GM18873 (cell line): ENCODE data around the gene RGMB.
A peak's percentile ranks its signal among the peaks of the same experiment; 100 is the strongest.

Experiments used
- ATAC-seq: cut with Tn5 transposase; IDR thresholded peaks from one replicate; pipeline ENCODE4 v1.9.1; 2021; ENCODE audit warnings: mild to moderate bottlenecking, moderate library complexity, moderate number of reproducible peaks; ENCODE audit not compliant: unreplicated experiment, low FRiP score

The RGMB gene

DNA sequence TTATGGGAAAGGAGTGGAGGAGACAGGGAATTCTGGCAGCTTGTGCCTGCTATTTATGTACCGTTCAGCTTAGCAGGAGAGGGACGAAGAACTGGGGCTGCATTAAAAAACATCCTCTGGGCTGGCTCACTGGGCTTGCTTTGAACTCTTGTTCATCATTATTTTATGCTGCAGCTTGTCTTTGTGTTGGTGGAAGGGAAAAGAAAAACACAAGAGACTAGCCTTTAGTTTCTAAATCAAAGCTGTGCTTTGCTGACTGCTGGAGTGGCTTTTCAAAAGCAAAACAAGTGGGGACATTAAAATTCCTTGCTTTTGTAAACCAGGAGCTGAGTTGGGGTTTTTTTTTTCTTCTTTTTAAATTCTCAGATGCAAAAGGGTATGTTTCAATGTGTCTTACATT lies 5.9 kb upstream of the RGMB start:
- no peak for ATAC-seq

DNA sequence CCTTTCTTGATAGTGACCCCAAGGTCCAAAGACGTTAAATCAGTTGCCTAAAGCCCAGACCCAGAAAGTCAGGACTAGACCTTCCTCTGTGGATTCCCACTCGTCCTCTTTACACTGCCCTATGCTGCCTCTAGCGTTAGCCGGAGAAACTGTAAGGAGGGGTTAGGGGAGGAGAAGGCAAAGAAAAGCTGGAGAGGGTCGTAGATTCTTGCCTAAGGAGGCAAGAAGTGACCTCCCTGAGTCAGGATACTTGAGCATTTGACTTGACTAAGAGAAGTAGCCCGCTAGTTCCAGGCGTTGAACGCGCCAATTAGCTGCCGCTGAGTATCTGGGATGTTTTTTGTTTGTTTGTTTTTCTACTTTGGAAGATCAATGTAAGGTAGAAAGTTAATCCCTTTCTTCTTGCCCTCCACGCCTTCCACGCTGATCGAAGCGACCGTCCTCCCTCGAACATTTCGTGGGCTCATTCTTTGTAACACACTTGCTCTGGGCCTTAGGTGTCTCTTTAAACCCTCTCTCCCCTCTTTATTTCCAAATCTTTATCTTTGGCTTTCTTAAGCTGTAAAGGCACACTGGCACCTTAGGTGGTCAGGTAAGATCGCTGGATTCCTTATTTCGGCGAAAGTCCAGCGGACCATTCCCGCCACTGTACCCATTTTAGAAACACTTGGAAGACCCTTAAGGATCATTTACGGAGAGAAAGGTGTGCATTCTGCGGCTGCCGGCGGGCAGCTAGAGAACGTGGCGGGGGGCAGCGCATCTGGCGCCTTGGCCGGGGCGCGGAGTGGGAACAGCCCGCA lies 5.1 kb upstream of the RGMB start:
- peak; percentile 35 for ATAC-seq

DNA sequence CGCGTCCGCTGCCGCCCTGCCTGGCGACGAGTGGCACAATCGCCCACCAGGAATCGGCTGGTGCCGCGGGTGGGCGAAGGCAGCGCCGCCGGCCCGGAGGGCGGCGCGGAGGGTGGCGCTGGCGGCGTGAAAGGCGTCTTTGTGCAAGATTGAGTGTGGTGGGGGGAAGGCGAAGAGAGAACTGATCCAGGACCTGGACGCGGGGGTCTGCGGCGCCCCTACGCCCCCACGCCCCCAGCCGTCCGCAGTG lies 4.6 kb upstream of the RGMB start:
- ATAC-seq, result no peak

DNA sequence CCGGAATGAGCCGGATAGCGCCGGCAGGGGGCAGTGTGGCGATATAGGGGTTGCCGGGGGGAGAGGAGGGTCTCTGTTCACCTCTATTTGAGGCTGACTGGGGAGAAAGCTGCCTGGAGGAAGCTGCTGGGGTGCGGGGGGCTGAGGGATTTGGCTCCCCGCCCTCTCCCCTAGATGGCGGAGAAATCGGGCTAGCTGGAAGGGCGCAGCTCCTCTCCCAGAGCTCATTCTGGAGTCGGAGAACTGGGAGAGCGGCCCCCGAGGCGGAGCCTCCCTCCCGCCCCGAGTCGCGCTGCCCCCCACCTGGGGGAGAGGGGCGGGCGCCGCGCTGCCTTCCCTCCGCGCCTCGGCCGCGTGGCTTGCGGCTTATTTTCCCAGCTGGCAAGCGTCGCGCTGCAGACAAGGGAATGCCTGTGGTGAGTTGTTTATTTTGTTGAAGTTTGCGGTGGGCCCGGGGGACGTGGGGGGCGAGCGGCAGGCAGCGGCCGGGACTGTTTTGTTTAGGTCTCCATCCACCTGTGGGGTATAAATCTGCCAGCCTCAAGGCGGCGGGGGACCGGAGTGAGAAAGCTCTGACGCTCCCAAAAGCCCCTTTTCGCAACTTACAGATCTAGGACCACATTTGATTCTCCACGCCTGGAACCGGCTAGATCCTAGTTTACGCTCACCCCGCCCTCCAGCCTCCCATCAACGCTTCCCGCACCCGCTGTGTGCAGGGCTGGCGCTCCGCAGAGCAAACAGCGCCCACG lies 4.1 kb upstream of the RGMB start:
- no peak for ATAC-seq

GRCh38 chr5:98769959-98770208 lies 3.6 kb upstream of the RGMB start:
- no peak for ATAC-seq

DNA sequence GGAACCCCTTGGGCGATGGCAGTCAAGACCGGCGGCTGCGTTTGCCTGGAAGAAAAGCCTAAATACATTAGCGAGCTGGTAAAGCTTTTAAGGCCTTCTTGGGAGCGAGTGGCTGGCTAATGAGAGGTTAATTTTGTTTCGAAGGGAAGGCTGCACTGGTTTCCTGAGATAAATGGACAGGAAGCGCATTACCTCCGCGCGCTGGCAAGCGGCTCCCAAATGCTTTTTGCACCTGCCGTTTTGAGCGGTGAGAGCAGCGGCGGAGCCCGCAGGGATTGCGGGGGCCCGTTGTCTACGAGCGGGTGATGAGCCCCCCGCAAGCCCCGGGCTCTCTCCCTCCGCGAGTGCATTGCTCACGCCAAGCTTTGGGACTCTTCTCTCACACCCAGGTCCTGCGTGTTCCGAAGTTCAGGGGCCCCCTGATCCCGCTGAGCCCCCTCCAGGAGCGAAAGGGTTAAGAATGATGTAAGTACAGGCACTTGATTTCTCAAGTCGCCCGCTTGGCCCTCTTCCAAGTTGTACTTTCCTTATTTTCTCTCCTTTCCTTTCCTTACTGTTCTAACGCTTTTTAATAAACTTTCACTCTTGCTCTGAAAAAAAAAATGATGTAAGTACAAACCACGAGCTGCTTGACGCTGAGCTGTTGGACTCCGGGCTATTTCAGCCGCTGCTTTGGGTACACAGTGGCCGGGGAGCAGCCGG lies 3.1 kb upstream of the RGMB start:
- no peak for ATAC-seq

DNA sequence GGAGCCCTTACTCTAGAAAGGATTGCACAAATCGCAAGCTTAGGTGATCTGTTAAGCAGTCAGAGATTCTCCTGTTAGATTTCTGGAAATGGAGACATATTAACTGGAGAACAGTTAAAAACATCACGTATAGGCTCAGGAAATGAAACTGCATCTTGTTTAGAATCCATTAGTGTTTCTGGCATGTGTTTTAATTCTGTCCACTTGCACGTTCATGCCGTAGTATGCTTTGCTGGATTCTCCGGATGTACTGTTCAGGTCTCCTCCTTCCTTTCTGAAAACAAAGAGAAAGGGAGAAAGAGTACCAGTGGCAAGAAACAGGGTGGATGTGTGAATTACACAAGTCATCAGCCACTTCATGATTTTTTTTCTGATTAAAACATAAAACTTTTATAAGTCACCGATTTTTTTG lies 2.5 kb upstream of the RGMB start:
- ATAC-seq, result no peak

DNA sequence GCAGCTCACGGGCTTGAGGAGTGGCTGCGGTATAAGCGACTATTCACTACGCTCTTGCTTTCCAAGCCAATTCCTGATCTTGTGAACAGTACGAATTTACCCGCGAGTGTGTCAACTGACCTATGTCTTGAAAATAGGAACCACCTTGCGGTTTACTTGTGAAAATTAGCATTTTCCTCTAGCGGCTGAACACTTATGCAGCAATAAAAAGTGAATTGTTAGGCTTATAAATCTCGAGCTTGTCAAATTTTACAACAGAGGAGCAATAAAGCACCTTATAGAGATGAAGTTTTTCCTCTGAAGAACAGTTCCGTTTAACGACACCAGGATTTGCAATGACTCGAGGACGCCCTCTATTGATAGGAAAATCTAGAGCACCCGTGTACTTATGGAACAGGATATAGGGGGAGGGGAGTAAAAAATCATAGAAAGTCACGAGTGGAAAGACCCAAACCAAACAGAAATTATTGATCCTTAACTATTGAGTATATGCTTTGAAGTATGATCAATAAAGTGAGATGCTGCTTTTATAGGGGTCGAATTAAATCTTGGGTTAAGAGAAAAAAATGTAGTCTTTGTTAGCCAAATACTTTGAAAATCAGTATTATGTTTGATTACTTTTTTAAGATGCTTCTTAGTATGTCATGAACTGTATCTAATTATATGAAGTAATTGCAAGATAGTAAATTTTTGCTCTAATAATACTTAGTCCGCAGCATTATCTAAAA lies 1.9 kb upstream of the RGMB start:
- no peak for ATAC-seq

GRCh38 chr5:98772415-98773213 lies 849 bp upstream of the RGMB start:
- peak; percentile 19 for ATAC-seq

- ATAC-seq, result no peak
Measured at GRCh38 chr5:98773214-98773463, 324 bp upstream of the RGMB start.

DNA sequence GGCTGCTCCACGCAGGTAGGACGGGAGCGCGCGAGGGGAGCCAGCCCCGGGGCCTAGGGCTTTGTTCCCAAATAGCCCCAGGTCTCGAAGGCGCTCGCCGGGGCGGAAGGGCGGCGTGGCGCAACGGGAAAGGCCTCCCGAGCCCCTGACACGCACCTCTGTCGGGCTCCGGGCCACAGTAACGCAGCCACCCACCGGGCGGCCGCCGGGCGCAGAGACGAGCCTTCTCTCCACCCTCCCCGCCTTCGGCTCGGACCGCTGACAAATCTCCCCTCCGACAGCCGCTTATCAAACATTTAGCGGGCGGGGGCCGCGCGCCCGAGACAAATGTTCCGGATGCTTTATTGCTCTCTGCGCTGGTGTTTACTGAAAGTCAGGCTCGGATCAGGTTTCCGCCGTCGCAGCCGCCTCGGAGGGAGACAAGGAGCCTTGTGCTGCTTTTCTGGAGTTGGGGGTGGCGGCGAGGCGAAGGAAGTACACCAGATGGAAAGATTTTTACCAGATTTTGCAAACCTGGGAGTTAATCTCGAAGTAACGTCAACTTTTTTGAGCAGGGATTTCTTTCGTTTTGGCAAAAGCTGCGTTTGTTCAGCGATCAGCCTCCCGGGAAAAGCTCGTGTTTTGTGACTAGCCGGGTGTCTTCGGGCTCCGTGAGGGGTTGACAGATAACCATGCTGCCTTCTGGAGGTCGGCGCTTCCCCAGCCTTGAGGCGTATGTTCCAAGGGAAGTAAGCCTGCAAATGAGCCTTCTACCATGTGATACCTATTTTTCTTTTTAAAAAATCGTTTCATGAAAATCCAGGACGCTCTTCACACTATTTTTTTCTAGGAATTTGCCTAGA lies 950 bp downstream of the RGMB start:
- ATAC-seq, result peak; percentile 30

DNA sequence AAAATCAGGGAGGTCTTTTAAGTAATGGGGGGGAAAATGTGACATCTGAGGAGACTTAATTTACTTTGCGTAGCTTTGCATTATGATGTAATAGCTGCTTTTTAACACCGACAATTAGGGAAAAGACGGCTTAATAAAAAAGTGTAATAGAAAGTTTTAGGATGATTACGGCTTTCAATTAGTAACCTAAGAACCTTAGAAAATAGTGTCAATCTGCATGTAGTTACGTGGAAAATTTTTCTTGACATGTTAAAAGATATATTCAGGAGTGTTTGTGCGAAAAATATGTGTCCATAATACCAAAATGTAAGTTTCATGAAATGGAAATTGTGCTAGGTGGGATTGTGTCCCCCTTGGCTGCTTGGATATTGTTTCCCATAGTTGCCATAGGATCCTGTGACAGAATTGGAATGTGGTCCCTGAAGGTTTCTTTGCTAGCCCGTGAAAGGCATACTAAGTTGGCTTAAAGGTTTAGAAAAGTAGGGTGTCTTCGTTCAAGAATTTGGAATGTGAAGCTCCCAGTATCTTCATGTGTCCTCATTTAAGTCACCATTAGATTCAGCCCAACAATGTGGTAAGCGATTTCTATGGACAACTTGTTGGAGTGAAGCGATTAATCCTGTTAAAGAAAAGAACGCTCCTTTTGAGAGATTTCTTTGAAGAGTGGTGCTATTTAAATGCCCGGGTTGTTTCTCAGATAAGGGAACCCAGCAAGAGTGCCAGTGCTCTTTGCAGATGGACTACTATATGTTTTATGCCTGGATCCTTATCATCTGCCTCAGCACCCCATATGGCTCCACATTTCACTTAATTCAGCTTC lies 2.0 kb downstream of the RGMB start:
- ATAC-seq, result no peak

DNA sequence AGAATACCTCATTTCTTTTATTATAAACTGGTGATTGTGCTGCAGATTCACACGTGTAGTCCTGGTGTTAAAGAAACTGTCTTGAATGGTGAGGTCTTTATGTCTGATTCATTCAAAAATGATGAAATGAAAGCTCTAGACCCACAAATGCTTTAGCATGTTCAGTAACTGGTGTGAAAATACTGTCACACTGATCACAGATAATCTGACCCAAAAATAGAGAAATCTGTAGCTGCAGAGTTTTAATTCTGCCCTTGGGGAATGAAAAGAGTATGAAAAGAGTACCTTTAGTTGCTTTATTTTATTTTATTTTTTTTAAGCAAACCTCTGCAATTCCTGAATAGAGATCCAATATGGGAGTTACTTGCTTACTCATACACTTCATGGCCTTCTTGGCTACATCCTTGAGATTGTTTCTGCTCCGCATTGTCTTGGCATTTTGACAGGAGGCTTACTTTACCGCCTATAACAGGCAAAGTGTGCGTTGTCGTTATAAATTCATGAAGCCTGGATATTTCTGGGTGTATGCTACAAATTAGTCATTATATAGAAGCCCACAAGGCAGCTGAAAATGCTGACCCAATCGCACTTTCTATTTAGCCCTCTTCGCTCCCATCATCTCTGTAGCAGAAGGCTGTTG lies 2.7 kb downstream of the RGMB start:
- ATAC-seq, result no peak

GRCh38 chr5:98777295-98777694 lies 3.8 kb downstream of the RGMB start:
- no peak for ATAC-seq

GRCh38 chr5:98779264-98779877 lies 5.9 kb downstream of the RGMB start:
- ATAC-seq, result no peak

- no peak for ATAC-seq
Measured at GRCh38 chr5:98780390-98780789, 6.9 kb downstream of the RGMB start.

GRCh38 chr5:98781520-98781919 lies 8.1 kb downstream of the RGMB start:
- ATAC-seq, result no peak

GRCh38 chr5:98781964-98782363 lies 8.5 kb downstream of the RGMB start:
- no peak for ATAC-seq
